Upper lobe of left lung (tissue), 4 donors: ENCODE results near the gene SEC23IP.

Source experiments
- EP300 ChIP-seq, 4 donors: sonication (generic); formaldehyde crosslinking; IDR thresholded peaks; one replicate each; pipeline ENCODE4 v1.5.1; 2017; ENCODE audit warnings: antibody characterized with exemption in 4 of 4, control low read depth in 2 of 4
- POLR2A ChIP-seq, 4 donors: fragments of 450-650 bp; IDR thresholded peaks; one replicate each; pipeline ENCODE4 v1.5.1; 2016 to 2017; ENCODE audit warnings: antibody characterized with exemption in 4 of 4, mild to moderate bottlenecking in 2 of 4
- TF ChIP-seq, protein P1 (sequence below), 6 experiments: fragments of 450-650 bp in 4 of 6; fragments of 200-600 bp in 2 of 6; sonication (generic) in 2 of 6; IDR thresholded peaks; one replicate each; pipeline ENCODE4 v1.5.1; 2016 to 2019; ENCODE audit warnings: antibody characterized with exemption in 6 of 6

DNA sequence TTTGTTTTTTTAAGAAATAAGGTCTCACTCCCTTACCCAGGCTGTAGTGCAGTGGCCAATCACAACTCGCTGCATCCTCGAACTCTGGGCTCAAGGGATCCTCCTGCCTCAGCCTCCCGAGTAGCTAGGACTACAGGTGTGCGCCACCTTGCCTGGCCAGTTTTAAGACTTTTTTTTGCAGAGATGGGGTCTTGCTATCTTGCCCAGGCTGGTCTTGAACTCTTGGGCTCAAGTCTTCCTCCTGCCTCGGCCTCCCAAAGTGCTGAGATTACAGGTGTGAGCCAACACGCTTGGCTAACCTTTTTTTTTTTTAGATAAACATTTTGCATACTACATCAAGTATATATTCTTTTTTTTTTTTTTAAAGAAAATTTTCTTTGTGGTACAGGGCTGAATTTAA is 18.2 kb downstream of the SEC23IP start:
- no peak for TF ChIP-seq POLR2A (IDR thresholded peaks at IDR 0.05)
- TF ChIP-seq, protein P1, sequence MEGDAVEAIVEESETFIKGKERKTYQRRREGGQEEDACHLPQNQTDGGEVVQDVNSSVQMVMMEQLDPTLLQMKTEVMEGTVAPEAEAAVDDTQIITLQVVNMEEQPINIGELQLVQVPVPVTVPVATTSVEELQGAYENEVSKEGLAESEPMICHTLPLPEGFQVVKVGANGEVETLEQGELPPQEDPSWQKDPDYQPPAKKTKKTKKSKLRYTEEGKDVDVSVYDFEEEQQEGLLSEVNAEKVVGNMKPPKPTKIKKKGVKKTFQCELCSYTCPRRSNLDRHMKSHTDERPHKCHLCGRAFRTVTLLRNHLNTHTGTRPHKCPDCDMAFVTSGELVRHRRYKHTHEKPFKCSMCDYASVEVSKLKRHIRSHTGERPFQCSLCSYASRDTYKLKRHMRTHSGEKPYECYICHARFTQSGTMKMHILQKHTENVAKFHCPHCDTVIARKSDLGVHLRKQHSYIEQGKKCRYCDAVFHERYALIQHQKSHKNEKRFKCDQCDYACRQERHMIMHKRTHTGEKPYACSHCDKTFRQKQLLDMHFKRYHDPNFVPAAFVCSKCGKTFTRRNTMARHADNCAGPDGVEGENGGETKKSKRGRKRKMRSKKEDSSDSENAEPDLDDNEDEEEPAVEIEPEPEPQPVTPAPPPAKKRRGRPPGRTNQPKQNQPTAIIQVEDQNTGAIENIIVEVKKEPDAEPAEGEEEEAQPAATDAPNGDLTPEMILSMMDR (IDR thresholded peaks at IDR 0.05), result no peak
- TF ChIP-seq EP300 (IDR thresholded peaks at IDR 0.05), result no peak
